GM19043 (cell line): Measurements from ENCODE around the gene AHSA1.
"Not testable (repeated sequence)": the region's sequence is repeated elsewhere in the genome, so short reads cannot be mapped to it uniquely, and the experiment has no call there.

Experiments
- ATAC-seq: cut with Tn5 transposase; IDR thresholded peaks from one replicate; pipeline ENCODE4 v1.9.1; 2021; ENCODE audit warnings: low read depth; ENCODE audit not compliant: unreplicated experiment

The AHSA1 gene

DNA sequence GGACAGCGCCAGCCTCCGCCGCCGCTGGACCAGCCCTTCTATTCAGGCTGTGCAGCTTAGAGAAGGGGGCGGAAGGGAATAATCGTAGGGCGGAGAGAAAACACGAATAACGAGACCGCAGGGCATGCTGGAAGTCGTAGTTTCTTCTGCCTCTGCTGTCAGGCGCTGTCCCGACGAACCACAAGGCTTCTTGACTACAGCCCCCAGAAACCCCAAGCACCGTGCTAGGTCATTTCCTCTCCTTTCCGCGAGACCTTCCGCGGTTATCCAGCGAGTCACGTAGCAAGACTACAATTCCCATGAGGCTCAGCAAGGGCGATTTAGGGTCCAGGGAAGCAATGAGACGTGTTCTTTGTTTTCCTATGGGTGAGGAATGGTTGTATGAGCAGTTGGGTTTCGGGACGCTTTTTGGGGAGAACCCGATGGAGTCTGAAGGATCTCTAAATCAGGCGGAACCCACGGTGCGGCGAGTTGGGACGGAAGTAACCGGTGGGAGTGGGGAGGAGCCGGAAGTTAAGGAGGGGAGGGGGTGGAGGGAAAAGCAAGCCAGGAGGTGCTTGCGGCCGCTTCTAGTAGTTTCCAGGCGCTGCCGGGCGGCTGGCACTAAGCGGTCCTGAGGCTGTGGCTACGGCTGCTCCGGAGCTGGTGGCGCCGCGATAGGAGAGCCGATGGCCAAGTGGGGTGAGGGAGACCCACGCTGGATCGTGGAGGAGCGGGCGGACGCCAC is at the start of gene AHSA1, which contains the start of gene VIPAS39:
TSS of gene AHSA1 (plus strand) at position 572 of the 727 bp plus-strand sequence. CDS start at position 669, 97 bp downstream.
TSS of gene VIPAS39 (minus strand) at position 80 of the 727 bp plus-strand sequence. CDS start 3,499 bp downstream, outside the sequence.
- peak; percentile 89 for ATAC-seq

DNA sequence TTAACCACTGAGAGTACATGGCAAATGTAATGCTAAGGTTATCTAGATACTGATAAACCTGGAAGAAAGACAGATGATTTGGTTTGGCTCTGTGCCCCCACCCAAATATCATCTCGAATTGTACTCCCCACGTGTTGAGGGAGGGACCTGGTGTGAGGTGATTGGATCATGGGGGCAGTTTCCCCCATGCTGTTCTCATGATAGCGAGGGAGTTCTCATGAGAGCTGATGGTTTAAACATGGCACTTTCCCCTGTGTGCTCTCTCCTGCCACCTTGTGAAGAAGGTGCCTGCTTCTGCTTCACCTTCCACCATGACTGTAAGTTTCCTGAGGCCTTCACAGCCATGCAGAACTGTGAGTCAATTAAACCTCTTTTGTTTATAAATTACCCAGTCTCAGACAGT is 48.8 kb upstream of the AHSA1 start:
- no peak for ATAC-seq

DNA sequence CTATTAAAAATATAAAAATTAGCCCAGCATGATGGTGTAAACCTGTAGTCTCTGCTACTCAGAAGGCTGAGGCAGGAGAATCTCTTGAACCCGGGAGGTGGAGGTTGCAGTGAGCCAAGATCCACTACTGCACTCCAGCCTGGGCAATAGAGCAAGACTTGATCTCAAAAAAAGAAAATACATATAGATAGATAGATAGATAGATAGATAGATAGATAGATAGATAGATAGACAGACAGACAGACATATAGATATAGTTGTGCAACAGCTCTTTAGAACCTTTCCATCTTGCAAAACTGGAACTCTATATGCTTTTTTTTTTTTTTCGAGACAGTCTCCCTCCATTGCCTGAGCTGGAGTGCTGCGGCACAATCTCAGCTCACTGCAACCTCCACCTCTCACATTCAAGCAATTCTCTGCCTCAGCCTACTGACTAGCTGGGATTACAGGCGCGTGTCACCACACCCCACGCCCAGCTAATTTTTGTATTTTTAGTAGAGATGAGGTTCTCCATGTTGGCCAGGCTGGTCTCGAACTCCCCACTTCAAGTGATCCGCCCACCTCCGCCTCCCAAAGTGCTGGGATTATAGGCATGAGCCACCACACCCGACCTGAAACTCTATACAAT is 42.4 kb upstream of the AHSA1 start:
- not testable (repeated sequence) for ATAC-seq

DNA sequence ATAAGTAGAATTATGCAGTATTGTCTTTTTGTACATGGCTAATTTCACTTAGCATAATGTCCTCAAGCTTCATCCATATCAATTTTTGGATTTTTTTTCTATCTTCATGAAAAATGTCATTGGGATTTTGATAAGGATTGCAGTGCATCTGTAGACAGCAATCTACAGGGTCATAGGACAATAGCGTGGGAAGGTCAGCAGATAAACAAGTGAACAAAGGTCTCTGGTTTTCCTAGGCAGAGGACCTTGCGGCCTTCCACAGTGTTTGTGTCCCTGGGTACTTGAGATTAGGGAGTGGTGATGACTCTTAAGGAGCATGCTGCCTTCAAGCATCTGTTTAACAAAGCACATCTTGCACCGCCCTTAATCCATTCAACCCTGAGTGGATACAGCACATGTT is 41.8 kb upstream of the AHSA1 start:
- ATAC-seq = not testable (repeated sequence)

DNA sequence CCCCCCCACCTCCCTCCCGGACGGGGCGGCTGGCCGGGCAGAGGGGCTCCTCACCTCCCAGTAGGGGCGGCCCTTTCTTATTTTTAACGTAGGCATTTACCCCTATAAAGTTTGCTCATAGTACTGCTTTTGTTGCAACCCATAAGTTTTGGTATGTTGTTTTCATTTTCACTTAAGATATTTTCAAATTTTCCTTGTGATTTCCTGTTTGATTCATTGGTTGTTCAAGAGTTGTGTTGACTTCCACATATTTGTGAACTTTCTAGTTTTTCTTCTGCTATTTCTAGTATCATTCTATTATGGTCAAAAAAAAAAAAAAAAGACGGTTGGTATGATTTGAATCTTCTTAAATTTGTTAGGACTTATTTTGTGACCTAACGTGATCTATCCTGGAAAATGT is 41.1 kb upstream of the AHSA1 start:
- no peak for ATAC-seq

DNA sequence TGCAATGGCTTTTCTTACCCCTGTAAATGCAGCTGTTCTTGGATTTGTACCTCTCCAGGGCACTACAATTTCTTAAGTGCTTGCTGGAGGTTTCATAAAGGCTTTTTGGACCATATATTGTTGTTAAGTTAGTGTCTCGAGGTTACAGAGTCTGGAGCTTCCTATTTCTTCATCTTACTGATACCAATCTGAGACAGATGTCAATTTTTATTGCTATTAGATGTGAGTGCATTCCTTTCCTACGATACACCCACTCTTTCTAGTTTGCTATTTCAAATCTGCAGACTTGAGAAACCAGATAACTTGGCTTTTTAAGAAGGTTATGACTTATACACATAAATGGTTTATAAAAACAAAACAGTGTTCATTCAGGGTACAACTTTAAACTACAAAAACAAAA is 36.7 kb upstream of the AHSA1 start:
- no peak for ATAC-seq

DNA sequence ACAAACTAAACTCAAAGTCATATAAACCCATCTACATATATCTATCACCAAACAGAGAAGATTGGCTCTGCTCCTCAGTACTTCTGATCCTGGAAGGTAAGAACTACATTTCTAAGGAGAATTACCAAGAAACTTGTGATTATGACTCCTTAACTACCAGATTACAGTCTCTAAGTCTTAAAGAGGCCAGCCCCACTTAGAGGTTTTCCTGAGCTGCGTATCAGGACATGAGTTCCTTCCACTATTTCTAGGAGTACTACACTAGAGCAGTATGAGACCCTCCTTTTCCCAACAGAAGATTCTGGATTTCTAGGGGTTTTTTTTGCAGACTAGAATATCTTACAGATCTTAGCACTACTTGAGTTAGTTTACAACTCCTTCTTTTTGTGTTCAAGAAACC is 34.5 kb upstream of the AHSA1 start, which contains the start of gene NOXRED1:
TSS of gene NOXRED1 (minus strand) at position 101 of the 400 bp plus-strand sequence. CDS start 634 bp downstream, outside the sequence.
- no peak for ATAC-seq

DNA sequence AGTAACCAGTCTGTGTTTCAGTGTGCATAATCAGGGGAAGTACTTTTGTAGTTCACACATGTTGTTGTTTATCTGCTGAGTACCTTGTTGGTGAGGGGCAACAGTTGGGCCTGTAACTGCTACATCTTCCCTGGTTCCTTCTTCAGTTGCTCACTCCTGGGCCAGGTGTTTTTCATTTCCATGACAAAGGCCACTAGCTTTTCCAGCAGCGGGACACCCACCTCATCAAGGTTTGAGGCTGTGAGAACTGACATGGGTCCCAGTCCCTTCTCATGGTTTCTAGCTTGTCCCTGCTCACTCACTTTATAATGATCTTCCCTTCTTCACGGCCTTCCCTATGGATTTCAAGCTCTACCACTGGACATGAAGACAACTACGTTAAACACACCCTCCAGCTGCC is 33.0 kb upstream of the AHSA1 start:
- ATAC-seq = no peak

DNA sequence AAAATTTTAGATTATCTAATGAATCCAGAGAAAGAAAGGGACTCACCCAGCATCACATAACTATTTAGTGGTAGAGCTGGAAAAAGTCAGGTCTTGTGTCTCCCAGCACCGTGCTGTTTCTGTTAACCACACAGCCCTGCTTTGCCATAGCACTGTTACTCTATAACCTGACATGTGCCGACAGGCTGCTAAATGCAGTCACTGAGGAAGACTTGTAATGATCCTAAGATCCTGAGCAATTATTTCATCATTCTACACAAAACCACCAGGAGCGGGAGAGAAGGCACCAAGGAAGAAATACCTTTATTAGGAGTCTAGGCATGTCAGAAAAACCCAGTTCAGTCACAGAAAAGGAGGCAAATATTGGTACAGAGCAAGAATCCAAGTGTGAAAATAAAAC is 31.5 kb upstream of the AHSA1 start:
- ATAC-seq = no peak

DNA sequence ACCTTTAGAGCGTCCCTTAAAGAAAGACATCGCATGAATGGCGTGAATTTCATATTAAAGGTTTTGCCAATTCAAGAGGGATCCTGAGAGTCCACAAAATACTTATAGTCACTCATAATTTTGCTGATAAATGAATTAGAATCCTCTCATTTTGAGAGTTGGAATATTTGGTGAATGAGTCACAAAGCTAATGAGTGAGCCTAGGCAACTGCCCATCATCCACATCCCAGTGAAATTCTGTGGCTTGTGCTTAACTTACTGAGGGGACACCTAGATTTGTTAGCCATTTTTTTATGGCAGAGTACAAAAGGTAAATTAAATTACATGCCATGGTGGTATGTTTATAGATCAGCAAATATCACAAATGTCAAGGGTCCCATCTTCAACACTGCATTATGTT is 21.9 kb upstream of the AHSA1 start:
- ATAC-seq = no peak

DNA sequence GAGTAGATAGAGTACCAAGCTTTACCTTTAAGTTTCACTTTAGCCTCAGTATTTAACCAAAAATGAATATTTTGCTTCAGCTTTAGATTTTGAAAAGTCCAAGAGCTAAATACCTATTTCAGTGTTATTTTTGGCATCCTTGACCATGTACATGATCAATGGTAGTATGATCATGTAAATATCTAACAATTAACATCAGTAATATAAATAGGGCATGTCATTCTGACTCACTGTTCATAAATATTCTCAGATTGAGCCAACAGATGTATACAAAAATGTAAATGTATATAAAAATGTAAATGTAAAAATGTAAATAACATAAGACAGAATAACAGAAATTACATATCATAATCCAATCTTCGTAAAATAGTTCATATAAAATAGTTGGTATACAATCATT is 19.3 kb upstream of the AHSA1 start:
- ATAC-seq = no peak

DNA sequence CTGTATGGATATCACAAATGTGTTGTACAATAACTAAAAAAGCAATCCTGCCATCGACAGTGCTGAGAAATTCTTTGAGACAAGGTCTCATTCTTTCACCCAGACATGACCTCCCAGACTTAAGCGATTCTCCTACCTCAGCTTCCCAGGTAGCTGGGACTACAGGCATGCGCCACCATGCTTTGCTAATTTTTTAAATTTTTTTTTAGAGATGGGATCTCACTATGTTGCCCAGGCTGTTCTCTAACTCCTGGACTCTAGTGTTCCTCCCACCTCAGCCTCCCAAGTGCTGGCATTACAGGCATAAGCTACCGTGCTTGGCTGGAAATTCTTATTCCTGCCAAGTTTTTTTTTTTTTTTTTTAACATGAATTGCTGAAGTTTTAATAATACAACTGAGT is 18.0 kb upstream of the AHSA1 start:
- no peak for ATAC-seq

DNA sequence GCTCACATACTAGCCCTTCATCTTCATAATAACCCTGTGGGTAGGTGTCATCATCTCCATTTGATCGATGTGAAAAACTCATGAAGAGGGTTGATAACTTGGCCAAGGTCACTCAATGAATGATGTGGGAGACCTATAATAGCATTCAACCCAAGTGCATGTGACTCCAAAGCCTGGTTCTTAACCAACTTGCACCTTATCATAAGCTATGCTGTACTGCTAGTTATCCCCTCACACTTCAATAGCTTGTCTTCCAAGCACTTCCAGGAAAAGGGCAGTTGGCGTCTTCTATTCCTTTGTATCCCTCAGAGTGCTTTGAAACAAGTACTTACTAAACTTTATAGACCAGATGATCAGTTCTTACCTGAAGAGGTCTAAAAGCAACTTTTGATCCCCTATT is 15.7 kb upstream of the AHSA1 start:
- no peak for ATAC-seq

DNA sequence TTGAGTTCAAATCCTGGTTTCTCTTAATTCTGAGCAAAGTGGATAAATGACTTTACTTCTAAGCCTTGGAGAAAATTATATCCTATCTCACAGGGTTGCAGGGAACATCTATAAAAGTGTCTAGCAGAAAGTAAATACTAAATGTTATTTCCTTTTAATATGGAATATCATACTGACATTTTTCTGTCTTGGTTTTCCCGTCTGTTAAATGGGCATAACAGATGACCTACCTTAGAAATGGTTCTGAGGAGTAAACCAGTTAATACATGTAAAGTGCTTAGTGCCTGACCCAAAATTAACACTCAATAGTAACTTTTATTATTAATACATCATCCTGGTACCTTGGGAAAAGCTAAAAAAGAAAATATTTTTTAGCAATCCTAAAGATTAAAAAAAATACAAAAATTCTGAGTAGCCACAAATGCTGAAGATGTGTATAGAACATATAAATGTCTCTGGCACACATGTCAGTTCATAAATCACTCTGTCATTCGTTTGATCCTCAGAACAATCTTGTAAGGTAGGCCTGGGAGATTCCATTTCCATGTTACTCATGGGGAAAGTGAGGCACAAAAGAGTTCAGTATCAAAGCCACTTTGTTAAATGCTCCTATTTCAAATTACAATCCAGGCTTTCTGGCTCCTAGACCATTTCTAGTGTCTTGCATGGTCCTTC is 1.8 kb upstream of the AHSA1 start:
- no peak for ATAC-seq

DNA sequence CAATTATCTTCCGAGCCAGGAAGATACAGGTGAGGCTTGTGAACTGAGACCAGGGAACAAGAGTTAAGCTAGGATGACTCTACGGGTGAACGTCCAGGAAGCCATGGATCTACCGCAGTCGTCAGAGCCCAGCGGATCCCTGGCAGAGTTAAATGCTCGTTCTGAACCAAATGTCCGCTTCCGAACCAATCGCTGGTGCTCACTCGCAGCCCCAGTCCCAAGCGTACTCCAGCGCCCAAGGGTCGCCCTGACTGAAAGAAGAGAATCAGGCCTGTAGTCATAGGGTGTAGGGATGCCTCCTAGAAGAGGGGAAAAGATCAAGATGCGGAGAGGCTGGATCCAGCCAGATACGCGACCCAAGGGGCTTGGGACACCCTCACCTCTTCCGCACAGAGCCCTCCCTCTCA is 775 bp upstream of the AHSA1 start:
- ATAC-seq = peak; percentile 8

DNA sequence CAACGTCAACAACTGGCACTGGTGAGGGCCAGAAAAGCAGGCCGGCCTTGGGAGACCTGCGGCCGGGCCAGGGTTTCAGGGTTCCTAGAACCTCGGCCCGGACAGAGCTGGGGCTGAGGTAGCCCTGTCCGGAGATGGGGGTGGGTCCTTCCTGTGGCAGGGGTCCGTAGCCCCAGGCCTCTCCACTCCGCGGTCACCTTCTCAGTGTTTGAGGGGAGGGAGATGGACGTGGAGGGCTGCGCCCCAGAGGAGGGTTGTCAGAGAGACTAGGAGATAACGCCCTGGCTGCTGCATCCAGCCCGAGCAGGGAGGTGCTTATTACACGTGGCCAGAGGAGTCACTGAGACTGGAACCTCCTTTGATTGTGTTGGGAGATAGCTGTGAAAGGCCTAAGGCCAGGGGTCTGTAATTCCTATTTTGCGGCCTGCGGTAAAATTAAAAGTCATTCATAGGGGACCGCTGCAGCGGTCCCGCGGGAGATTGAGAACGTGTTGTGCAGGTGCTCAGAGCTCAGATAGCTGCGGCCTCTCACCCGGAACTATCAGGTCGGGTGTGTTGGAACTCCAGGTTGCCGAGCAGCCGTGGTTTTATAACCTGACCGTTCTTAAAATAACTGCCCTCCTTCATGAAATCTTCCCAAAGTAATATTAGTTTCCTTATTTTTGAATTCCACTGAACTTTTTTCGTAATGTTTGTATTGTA is 507 bp downstream of the AHSA1 start:
- no peak for ATAC-seq

DNA sequence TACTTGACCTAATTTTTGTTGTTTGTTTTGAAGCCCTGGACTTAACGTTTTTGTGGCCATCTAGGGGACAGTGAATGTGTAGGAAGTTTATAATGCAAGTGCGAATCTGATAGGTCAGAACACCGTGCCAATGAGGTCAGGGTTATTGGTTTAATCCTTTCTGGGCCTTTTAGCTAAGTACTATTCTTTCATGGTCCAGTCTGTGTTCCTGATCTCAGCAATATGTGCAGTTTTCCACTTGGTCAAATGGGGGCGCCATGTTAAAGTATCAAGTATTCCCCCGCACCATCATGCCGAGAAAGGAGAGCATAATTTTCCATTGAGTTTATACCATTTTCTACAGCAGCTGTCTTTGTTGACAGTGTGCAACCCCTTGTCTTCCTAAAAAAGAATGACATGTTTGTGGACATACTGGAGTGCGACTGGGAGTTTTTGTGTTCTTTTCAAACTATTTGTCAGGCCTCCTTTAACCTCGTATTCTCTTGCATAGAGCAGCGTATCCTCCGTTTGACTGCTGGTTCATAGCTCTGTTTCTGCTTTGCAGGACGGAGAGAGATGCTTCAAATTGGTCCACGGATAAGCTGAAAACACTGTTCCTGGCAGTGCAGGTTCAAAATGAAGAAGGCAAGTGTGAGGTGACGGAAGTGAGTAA is 1.3 kb downstream of the AHSA1 start:
- no peak for ATAC-seq

DNA sequence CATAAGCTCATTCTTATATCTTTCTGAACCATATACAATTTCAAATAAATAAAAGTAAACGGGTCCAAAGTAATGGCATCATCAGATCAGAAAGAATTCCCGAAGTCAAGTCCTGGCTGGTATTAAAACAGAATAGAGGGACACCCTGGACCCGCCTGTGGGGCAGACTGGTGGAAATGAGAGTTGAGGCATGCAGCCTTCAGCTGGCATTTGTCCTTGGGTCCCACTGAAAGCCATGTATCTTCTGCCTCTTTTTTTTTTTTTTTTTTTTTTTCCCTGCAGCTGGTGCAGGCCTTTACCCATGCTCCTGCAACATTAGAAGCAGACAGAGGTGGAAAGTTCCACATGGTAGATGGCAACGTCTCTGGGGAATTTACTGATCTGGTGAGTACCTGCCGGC is 9.9 kb downstream of the AHSA1 start:
- no peak for ATAC-seq

DNA sequence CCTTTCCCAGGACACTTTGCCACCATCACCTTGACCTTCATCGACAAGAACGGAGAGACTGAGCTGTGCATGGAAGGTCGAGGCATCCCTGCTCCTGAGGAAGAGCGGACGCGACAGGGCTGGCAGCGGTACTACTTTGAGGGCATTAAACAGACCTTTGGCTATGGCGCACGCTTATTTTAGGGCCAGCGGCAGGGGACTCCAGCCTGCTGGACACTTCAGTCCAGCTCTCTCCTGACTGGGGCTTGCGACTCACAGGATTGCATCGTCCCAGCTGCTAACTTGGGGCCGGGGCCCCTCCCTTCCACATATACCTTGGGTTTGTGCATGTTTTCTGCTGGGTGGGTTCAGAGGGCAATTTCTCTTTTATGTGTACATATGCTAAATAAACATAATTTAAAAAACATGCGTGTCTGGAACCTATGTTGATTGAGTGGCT is 11.2 kb downstream of the AHSA1 start:
- no peak for ATAC-seq

DNA sequence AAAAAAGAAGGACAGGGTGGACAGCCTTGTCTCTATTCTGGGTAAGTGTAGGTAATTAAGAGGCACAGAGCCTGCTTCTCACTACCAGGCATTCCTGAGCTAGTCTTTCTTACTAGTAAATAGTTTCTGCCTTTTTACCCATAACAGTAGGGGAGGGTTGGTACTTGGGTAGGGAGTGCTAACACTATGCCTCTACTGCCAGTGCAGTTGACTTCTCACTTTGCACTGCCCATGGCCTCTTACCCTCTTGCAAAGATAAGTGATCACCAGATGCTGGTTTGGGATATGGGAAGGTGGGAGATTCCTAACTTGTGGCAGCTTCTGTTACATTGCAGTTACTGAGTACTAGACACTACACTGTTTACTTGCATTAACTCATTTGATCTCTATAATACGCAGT is 11.6 kb downstream of the AHSA1 start:
- ATAC-seq = no peak
